RWPE1 (cell line): ENCODE measurements around the gene C4orf46.
A peak's percentile ranks its signal among the peaks of the same experiment; 100 is the strongest.

Source experiments
- CTCF ChIA-PET: fragments of 350-600 bp; sonication (Branson Sonifier 250); formaldehyde crosslinking; extraction: SDS; loops from one replicate; lab custom pipeline; 2021; lab: Yijun Ruan, JAX
- POLR2A ChIA-PET: fragments of 400-600 bp; formaldehyde crosslinking; extraction: SDS; loops from one replicate; lab custom pipeline; 2020; ENCODE audit warnings: antibody characterized with exemption; ENCODE audit not compliant: low non-redundant PET; lab: Yijun Ruan, JAX
- DNase-seq: peaks from one replicate; pipeline ENCODE4 v3.0.0; 2012; ENCODE audit warnings: low spot score
- H3K27ac ChIP-seq: fragments of 450-650 bp; 2 replicates; pipeline ENCODE4 v1.5.1; 2017
- CTCF ChIP-seq: fragments of 450-650 bp; conservative IDR thresholded peaks from 2 replicates; pipeline ENCODE4 v1.5.1; 2017; ENCODE audit warnings: low read depth, mild to moderate bottlenecking

The C4orf46 gene

GRCh38 chr4:158636619-158637018 is 35.1 kb downstream of the C4orf46 start:
- H3K27ac ChIP-seq, result no peak overlapping the region
- ChIA-PET POLR2A (no interaction called here), CTCF (no interaction called here)
- DNase-seq, result no peak
- TF ChIP-seq CTCF, result no peak

GRCh38 chr4:158630893-158631292 is 40.8 kb downstream of the C4orf46 start:
- POLR2A ChIA-PET, result no interaction called here
- DNase-seq, result peak; percentile 10

GRCh38 chr4:158625544-158625943 is 46.1 kb downstream of the C4orf46 start:
- no peak for TF ChIP-seq CTCF
- H3K27ac ChIP-seq, result no peak overlapping the region
- POLR2A ChIA-PET, result no interaction called here
- CTCF ChIA-PET, result interaction anchor here (0.6 to 2.1 kb wide), 5 partner anchors 17 to 675 kb away, joined by 3 to 11 read pairs (median 4); no protein-coding TSS in a partner anchor
- DNase-seq, result no peak

More at GRCh38 chr4:158630893-158631292, 40.8 kb downstream of the C4orf46 start:
- CTCF ChIA-PET, result no interaction called here
- H3K27ac ChIP-seq, result no peak overlapping the region
- TF ChIP-seq CTCF, result no peak

- no peak overlapping the region for H3K27ac ChIP-seq
- DNase-seq, result peak; percentile 54
- ChIA-PET POLR2A (no interaction called here), CTCF (interaction anchor here (0.6 to 2.1 kb wide), 5 partner anchors 214 to 675 kb away, joined by 3 to 11 read pairs (median 5); no protein-coding TSS in a partner anchor)
- peak; percentile 78 for TF ChIP-seq CTCF
Observed at GRCh38 chr4:158624889-158625478, 46.7 kb downstream of the C4orf46 start.

GRCh38 chr4:158622251-158622650 is 49.4 kb downstream of the C4orf46 start:
- no peak for TF ChIP-seq CTCF
- DNase-seq, result no peak
- H3K27ac ChIP-seq, result no peak overlapping the region
- ChIA-PET POLR2A (no interaction called here), CTCF (no interaction called here)

- no peak overlapping the region for H3K27ac ChIP-seq
- ChIA-PET CTCF (interaction anchor here (1.2 kb wide), 1 partner anchor 211 kb away, joined by 4 read pairs; no protein-coding TSS in a partner anchor), POLR2A (no interaction called here)
- no peak for TF ChIP-seq CTCF
- DNase-seq, result no peak
Observed at GRCh38 chr4:158621729-158622128, 50.0 kb downstream of the C4orf46 start.
